ENCODE measurements around the gene ITGA8. TPM values are rescaled to one million over a fixed set of nuclear protein-coding genes. Genes with fewer than 3 reads are reported as not detected.
"Not testable (repeated sequence)": the region's sequence is repeated elsewhere in the genome, so short reads cannot be mapped to it uniquely, and the experiment has no call there.

ITGA8 gene
- total RNA-seq, 4 donors from 2014 or later: 9.4 to 64.8 (median 28.1) TPM

DNA sequence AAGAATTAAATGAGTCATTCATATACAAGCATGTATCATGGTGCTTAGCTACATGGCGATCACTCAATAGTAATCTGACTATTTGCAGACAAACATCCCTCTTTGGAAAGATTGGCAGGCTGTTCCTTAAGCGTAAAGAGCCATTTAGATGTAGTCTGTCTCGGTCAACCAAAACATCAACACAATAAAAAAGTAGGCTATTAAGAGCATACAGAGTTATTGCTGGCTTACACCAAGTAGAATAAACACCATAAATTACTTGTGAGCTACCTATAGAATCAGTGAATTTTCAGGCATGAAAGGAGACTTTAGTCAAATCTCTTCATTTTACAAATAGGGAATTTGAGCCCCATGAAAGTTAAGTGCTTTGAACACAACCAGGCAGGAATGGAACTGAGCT is 176.9 kb downstream of the ITGA8 start:
- no peak for TF ChIP-seq POLR2A (IDR thresholded peaks at IDR 0.05)
- Histone ChIP-seq H3K4me1 (no peaks in the 10 kb centered on the region), H3K27me3 (no peaks in the 10 kb centered on the region), H3K36me3 (no peaks in the 10 kb centered on the region), H3K27ac (no peak overlapping the region), H3K4me3 (no peak overlapping the region), H3K9me3 (no peaks in the 10 kb centered on the region)
- intact Hi-C loops (cut with DNase I; ENCODE audit: low total_unique reads): no loop called here
- DNase-seq: no peak

DNA sequence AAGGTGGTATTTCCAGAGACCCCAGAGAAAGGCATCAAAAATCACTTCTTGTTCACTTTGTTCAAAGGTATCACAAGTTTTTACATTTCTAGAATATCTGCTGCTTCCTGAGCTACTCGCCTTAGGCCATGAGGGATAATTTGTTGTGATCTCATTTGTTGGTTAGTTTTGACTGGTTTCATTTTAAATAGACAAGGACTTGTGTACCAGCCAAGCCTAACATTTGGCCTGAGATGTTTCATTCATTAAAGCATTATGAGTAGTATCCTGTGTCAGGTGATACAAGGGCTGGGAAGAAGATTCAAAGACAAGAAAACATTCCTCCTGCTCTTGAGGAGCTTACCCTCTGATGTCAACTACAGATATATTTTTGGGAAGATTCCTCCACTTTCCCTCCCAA is 178.3 kb downstream of the ITGA8 start:
- Histone ChIP-seq H3K9me3 (no peaks in the 10 kb centered on the region), H3K27me3 (no peaks in the 10 kb centered on the region), H3K27ac (no peak overlapping the region), H3K36me3 (no peaks in the 10 kb centered on the region), H3K4me3 (no peak overlapping the region), H3K4me1 (no peaks in the 10 kb centered on the region)
- intact Hi-C loops (cut with DNase I; ENCODE audit: low total_unique reads): no loop called here
- DNase-seq: no peak
- TF ChIP-seq POLR2A (IDR thresholded peaks at IDR 0.05): no peak
- TF ChIP-seq, protein P1, sequence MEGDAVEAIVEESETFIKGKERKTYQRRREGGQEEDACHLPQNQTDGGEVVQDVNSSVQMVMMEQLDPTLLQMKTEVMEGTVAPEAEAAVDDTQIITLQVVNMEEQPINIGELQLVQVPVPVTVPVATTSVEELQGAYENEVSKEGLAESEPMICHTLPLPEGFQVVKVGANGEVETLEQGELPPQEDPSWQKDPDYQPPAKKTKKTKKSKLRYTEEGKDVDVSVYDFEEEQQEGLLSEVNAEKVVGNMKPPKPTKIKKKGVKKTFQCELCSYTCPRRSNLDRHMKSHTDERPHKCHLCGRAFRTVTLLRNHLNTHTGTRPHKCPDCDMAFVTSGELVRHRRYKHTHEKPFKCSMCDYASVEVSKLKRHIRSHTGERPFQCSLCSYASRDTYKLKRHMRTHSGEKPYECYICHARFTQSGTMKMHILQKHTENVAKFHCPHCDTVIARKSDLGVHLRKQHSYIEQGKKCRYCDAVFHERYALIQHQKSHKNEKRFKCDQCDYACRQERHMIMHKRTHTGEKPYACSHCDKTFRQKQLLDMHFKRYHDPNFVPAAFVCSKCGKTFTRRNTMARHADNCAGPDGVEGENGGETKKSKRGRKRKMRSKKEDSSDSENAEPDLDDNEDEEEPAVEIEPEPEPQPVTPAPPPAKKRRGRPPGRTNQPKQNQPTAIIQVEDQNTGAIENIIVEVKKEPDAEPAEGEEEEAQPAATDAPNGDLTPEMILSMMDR (IDR thresholded peaks at IDR 0.05): no peak

DNA sequence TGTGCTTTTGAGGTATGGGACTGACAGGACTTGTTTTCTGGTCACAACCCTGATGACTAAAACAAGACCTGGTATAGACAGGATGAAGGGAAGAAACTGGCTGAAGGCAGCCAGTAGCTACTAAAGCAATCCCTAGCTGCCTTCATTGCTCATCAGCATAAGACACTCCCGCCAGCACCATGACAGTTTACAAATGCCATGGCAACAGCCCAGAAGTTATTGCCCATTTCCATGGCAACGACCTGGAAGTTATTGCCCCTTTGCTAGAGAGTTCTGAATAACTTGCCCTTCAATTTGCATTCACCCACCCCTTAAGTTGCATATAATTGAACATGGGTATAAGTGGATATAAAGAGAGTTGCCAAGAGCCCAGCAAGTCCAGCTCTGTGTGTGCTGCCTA is 179.0 kb downstream of the ITGA8 start:
- Histone ChIP-seq H3K27ac (no peak overlapping the region), H3K36me3 (no peaks in the 10 kb centered on the region)
- no peak for DNase-seq

DNA sequence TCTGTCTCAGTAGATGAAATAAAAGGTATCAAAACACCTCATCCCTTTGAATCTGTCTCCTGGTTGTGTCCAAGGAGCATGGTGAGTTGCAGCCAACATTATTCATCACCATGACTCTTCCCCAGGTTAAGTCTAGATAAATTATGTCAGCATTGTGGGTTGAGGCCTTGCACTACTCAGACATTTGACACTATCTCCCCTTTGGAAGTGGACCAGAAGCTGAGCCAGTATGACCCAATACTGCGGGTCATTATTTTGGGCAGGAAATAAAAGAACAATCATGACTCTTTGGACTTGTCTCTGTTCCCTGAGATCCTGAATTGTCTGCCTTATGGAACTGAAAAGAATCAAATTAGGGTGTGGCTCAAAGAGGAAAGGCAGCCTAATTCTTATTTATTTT is 180.5 kb downstream of the ITGA8 start:
- no peak overlapping the region for H3K27ac ChIP-seq
- no peaks in the 10 kb centered on the region for H3K9me3 ChIP-seq
- no peaks in the 10 kb centered on the region for H3K4me1 ChIP-seq
- TF ChIP-seq, protein P1 (IDR thresholded peaks at IDR 0.05): no peak
- no peak for TF ChIP-seq POLR2A (IDR thresholded peaks at IDR 0.05)
- intact Hi-C loops (cut with DNase I; ENCODE audit: low total_unique reads): no loop called here
- no peaks in the 10 kb centered on the region for H3K36me3 ChIP-seq
- H3K27me3 ChIP-seq: no peaks in the 10 kb centered on the region
- DNase-seq: no peak
- H3K4me3 ChIP-seq: no peak overlapping the region

More for the DNA sequence above, 179.0 kb downstream of the ITGA8 start:
- TF ChIP-seq, protein P1 (IDR thresholded peaks at IDR 0.05): no peak
- TF ChIP-seq POLR2A (IDR thresholded peaks at IDR 0.05): no peak
- H3K27me3 ChIP-seq: no peaks in the 10 kb centered on the region
- intact Hi-C loops (cut with DNase I; ENCODE audit: low total_unique reads): no loop called here
- H3K9me3 ChIP-seq: no peaks in the 10 kb centered on the region
- H3K4me1 ChIP-seq: no peaks in the 10 kb centered on the region
- H3K4me3 ChIP-seq: no peak overlapping the region

DNA sequence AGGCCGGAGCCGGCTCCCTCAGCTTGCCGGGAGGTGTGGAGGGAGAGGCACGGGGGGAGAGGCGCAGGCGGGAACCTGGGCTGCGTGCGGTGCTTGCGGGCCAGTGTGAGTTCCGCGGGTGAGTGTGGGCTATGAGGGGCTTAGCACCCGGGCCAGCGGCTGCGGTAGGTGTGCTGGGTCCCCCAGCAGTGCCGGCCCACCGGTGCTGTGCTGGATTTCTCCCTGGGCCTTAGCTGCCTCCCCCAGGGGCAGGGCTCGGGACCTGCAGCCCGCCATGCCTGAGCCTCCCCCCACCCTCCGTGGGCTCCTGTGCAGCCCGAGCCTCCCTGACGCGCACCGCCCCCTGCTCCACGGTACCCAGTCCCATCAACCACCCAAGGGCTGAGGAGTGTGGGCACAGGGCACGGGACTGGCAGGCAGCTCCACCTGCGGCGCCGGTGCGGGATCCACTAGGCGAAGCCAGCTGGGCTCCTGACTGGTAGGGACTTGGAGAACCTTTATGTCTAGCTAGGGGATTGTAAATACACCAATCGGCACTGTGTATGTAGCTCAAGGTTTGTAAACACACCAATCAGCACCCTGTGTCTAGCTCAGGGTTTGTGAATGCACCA is 184.7 kb downstream of the ITGA8 start:
- intact Hi-C loops (cut with DNase I; ENCODE audit: low total_unique reads); H3K27me3 ChIP-seq; H3K4me1 ChIP-seq; H3K9me3 ChIP-seq; H3K36me3 ChIP-seq; DNase-seq; H3K27ac ChIP-seq; H3K4me3 ChIP-seq: not testable (repeated sequence)

DNA sequence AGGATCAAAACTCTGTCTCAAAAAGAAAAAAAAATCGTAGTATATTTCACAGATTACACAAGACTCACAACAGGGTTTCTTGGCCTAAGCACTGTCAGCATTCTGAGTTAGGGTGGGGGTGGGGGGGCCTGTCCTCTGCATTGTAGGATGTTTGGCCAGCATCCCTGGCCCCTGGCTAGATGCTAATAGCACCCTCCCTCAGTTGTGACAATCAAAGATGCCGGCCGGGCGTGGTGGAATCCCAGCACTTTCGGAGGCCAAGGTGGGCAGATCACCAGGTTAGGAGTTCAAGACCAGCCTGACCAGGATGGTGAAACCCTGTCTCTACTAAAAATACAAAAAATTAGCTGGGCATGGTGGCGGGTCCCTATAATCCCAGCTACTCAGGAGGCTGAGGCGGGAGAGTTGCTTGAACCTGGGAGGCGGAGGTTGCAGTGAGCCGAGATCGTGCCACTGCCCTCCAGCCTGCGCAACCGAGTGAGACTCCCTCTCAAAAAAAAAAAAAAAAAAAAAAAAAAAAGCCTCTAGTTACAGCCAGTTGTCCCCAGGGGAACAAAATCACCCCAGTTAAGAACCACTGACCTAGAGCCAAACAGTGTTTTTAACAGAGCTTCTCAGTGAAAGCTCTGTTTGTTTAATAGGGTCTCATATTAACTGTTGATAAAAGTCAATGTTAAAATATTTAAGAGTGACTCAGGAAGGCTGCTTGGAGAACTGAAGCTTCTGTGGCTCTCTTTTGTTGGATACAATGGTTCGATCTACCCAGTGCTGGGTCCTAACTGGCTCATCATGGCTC is 187.6 kb downstream of the ITGA8 start:
- intact Hi-C loops (cut with DNase I; ENCODE audit: low total_unique reads): no loop called here
- H3K27me3 ChIP-seq: no peaks in the 10 kb centered on the region
- no peak overlapping the region for H3K4me3 ChIP-seq
- TF ChIP-seq, protein P1 (IDR thresholded peaks at IDR 0.05): no peak
- TF ChIP-seq POLR2A (IDR thresholded peaks at IDR 0.05): no peak
- H3K4me1 ChIP-seq: no peaks in the 10 kb centered on the region
- H3K27ac ChIP-seq: no peak overlapping the region
- no peaks in the 10 kb centered on the region for H3K9me3 ChIP-seq
- no peaks in the 10 kb centered on the region for H3K36me3 ChIP-seq
- DNase-seq: no peak
